ENCODE results near the gene LTB. TPM values are rescaled to one million over a fixed set of nuclear protein-coding genes. Genes with fewer than 3 reads are reported as not detected.
A peak's percentile ranks its signal among the peaks of the same experiment; 100 is the strongest.

LTB gene
- total RNA-seq, 4 donors from 2014 or later: 1.5 TPM; not detected in 3

- Histone ChIP-seq H3K4me3 (no peak overlapping the region), H3K27me3 (no peaks in the 10 kb centered on the region), H3K27ac (no peak overlapping the region), H3K9me3 (no peaks in the 10 kb centered on the region), H3K36me3 (no peaks in the 10 kb centered on the region), H3K4me1 (peaks cover 1 to 4% of the 10 kb centered on the region in 2 donors)
- intact Hi-C loops (cut with DNase I; ENCODE audit: low total_unique reads): loop anchor here (5.0 kb wide), 1 partner anchor 52 kb away; no protein-coding TSS in a partner anchor
- TF ChIP-seq CTCF (IDR thresholded peaks at IDR 0.05) (no peak), POLR2A (IDR thresholded peaks at IDR 0.05) (no peak)
- DNase-seq: no peak
These were observed 36.9 kb downstream of the LTB start for GRCh38 chr6:31545291-31545690.

GRCh38 chr6:31544676-31545075 lies 37.5 kb downstream of the LTB start:
- H3K4me1 ChIP-seq: peaks cover 6 to 9% of the 10 kb centered on the region in 2 donors
- DNase-seq: no peak
- H3K9me3 ChIP-seq: no peaks in the 10 kb centered on the region
- H3K27me3 ChIP-seq: no peaks in the 10 kb centered on the region
- H3K36me3 ChIP-seq: no peaks in the 10 kb centered on the region
- no peak overlapping the region for H3K4me3 ChIP-seq
- intact Hi-C loops (cut with DNase I; ENCODE audit: low total_unique reads): loop anchor here (5.0 kb wide), 1 partner anchor 53 kb away; no protein-coding TSS in a partner anchor
- no peak overlapping the region for H3K27ac ChIP-seq
- TF ChIP-seq CTCF (IDR thresholded peaks at IDR 0.05) (no peak), POLR2A (IDR thresholded peaks at IDR 0.05) (no peak)

GRCh38 chr6:31543639-31544038 lies 38.6 kb downstream of the LTB start:
- H3K27ac ChIP-seq: no peak overlapping the region
- no peak for DNase-seq
- H3K4me1 ChIP-seq: peaks cover 6 to 9% of the 10 kb centered on the region in 2 donors
- intact Hi-C loops (cut with DNase I; ENCODE audit: low total_unique reads): no loop called here
- no peaks in the 10 kb centered on the region for H3K36me3 ChIP-seq
- H3K27me3 ChIP-seq: no peaks in the 10 kb centered on the region
- H3K9me3 ChIP-seq: no peaks in the 10 kb centered on the region
- no peak overlapping the region for H3K4me3 ChIP-seq
- TF ChIP-seq CTCF (IDR thresholded peaks at IDR 0.05) (no peak), POLR2A (IDR thresholded peaks at IDR 0.05) (no peak)

- peak within 1 kb of the TSS; percentile 85 to 100 for H3K27ac ChIP-seq
- peaks cover 6 to 9% of the 10 kb centered on the region in 2 donors for H3K4me1 ChIP-seq
- no peaks in the 10 kb centered on the region for H3K36me3 ChIP-seq
- H3K9me3 ChIP-seq: no peaks in the 10 kb centered on the region
- TF ChIP-seq CTCF (IDR thresholded peaks at IDR 0.05) (peak in 2 of 4 experiments; percentile 7 to 15), POLR2A (IDR thresholded peaks at IDR 0.05) (peak; percentile 69 to 78)
- peak within 1 kb of the TSS; percentile 75 to 87 for H3K4me3 ChIP-seq
- intact Hi-C loops (cut with DNase I; ENCODE audit: low total_unique reads): no loop called here
- no peaks in the 10 kb centered on the region for H3K27me3 ChIP-seq
- DNase-seq: peak; percentile 93 to 96
These were observed 40.3 kb downstream of the LTB start, which contains the start of gene DDX39B for GRCh38 chr6:31541658-31542521. DDX39B (minus strand) TSS chr6:31542003; CDS start chr6:31540532, 1,471 bp downstream.

GRCh38 chr6:31541059-31541657 lies 41.1 kb downstream of the LTB start:
- H3K4me1 ChIP-seq: peaks cover 6% of the 10 kb centered on the region in 2 donors
- TF ChIP-seq POLR2A (IDR thresholded peaks at IDR 0.05) (no peak), CTCF (IDR thresholded peaks at IDR 0.05) (no peak)
- no peaks in the 10 kb centered on the region for H3K27me3 ChIP-seq
- peak overlapping the region; percentile 75 to 87 for H3K4me3 ChIP-seq
- peak in 1 of 2 donors; percentile 43 for DNase-seq
- peak overlapping the region; percentile 85 to 100 for H3K27ac ChIP-seq
- H3K9me3 ChIP-seq: no peaks in the 10 kb centered on the region
- intact Hi-C loops (cut with DNase I; ENCODE audit: low total_unique reads): no loop called here
- H3K36me3 ChIP-seq: no peaks in the 10 kb centered on the region

Measured in uterus (tissue), 4 donors.